ENCODE data around the gene NSUN3. TPM values are rescaled to one million over a fixed set of nuclear protein-coding genes. Genes with fewer than 3 reads are reported as not detected.

The NSUN3 gene
- total and polyA plus RNA-seq, 2 donors (not counting 3 experiments of a cell fraction or from before 2014, with no cell fraction given), result 3.4 to 10.7 TPM

DNA sequence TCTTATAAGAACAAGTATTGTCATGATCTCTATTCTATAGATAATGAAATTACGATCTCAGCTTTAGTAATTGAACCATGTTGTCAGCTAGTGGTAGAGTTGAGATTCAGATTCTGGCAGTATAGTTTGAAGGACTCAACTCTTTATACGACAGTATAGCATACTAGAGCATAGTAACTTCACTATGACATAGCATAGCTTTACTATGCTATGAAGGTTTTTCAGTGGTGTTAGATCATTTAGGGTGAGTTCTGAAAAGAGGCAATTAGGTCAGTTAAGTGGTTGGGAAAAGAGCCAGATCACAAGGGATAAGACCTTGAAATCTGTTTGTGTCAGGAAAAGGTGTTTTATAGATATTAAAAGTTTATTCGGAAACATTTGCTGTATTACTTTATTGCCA is 42.6 kb upstream of the NSUN3 start:
- no peak overlapping the region for H3K4me2 ChIP-seq (ENCODE audit: insufficient read depth, low read length)
- dilution Hi-C loops (cut with MboI; ENCODE audit: extremely low pct_ligation_motif_present, low sequenced_read_pairs), result no loop called here
- FAIRE-seq, result no peak
- H3K4me1 ChIP-seq (ENCODE audit: control insufficient read depth, extremely low read depth, insufficient read depth, low read length), result no peaks in the 10 kb centered on the region
- ChIA-PET POLR2A (no interaction called here), CTCF (interaction anchor here (1.5 kb wide), 1 partner anchor 15 kb away, joined by 5 read pairs; no protein-coding TSS in a partner anchor)
- H3K9me3 ChIP-seq (replicated peaks; ENCODE audit: control insufficient read depth, insufficient read depth, low read length), result no peaks in the 10 kb centered on the region
- H3K27ac ChIP-seq (ENCODE audit: insufficient read depth, low read depth, low read length), result no peak overlapping the region
- H3K9me1 ChIP-seq (replicated peaks; ENCODE audit: control insufficient read depth, extremely low read depth, insufficient read depth, low read length), result no peaks in the 10 kb centered on the region
- TF ChIP-seq GATA2 (IDR thresholded peaks at IDR 0.05; ENCODE audit: insufficient read depth, insufficient read length, low read depth, low read length) (no peak), CTCF (IDR thresholded peaks at IDR 0.05; ENCODE audit: extremely low read depth in 1 of 2, insufficient read depth in 1 of 2, low read depth in 1 of 2, low read length in 2 of 2) (no peak), POLR2A (IDR thresholded peaks at IDR 0.05; ENCODE audit: low read depth, low read length) (no peak), EZH2 (IDR thresholded peaks at IDR 0.05; ENCODE audit: borderline replicate concordance, low read depth, low read length, severe bottlenecking) (no peak), FOS (IDR thresholded peaks at IDR 0.05; ENCODE audit: borderline replicate concordance, insufficient read depth, low read length) (no peak)
- no peak overlapping the region for H2AFZ ChIP-seq (ENCODE audit: low read depth, low read length)
- no peaks in the 10 kb centered on the region for H4K20me1 ChIP-seq (replicated peaks; ENCODE audit: control insufficient read depth, extremely low read depth, insufficient read depth, low read length)
- H3K27me3 ChIP-seq (ENCODE audit: control insufficient read depth in 2 of 2, insufficient read depth in 2 of 2, low read length in 2 of 2), result no peaks in the 10 kb centered on the region
- H3K36me3 ChIP-seq (ENCODE audit: control insufficient read depth in 2 of 2, extremely low read depth in 1 of 2, insufficient read depth in 2 of 2, low read length in 2 of 2), result no peaks in the 10 kb centered on the region
- no peak for DNase-seq (ENCODE audit: low read depth, low spot score)
- H3K79me2 ChIP-seq (ENCODE audit: control insufficient read depth, insufficient read depth, low read length), result no peaks in the 10 kb centered on the region
- H3K9ac ChIP-seq (replicated peaks; ENCODE audit: extremely low read depth, insufficient read depth, low read length), result no peak overlapping the region
- intact Hi-C loops (cut with micrococcal nuclease), result no loop called here
- H3K4me3 ChIP-seq (replicated peaks in 1 of 3; ENCODE audit: insufficient read depth in 1 of 3, low read depth in 1 of 3, low read length in 3 of 3), result no peak overlapping the region
- no TSS peak for BruUV-seq (replicated peaks)

- Histone ChIP-seq H3K9me1 (replicated peaks; ENCODE audit: control insufficient read depth, extremely low read depth, insufficient read depth, low read length) (no peaks in the 10 kb centered on the region), H3K4me1 (ENCODE audit: control insufficient read depth, extremely low read depth, insufficient read depth, low read length) (no peaks in the 10 kb centered on the region), H4K20me1 (replicated peaks; ENCODE audit: control insufficient read depth, extremely low read depth, insufficient read depth, low read length) (no peaks in the 10 kb centered on the region), H2AFZ (ENCODE audit: low read depth, low read length) (no peak overlapping the region), H3K9ac (replicated peaks; ENCODE audit: extremely low read depth, insufficient read depth, low read length) (no peak overlapping the region), H3K4me2 (ENCODE audit: insufficient read depth, low read length) (no peak overlapping the region), H3K79me2 (ENCODE audit: control insufficient read depth, insufficient read depth, low read length) (no peaks in the 10 kb centered on the region), H3K9me3 (replicated peaks; ENCODE audit: control insufficient read depth, insufficient read depth, low read length) (no peaks in the 10 kb centered on the region), H3K36me3 (ENCODE audit: control insufficient read depth in 2 of 2, extremely low read depth in 1 of 2, insufficient read depth in 2 of 2, low read length in 2 of 2) (no peaks in the 10 kb centered on the region), H3K27ac (ENCODE audit: insufficient read depth, low read depth, low read length) (no peak overlapping the region), H3K27me3 (ENCODE audit: control insufficient read depth in 2 of 2, insufficient read depth in 2 of 2, low read length in 2 of 2) (no peaks in the 10 kb centered on the region), H3K4me3 (replicated peaks in 1 of 3; ENCODE audit: insufficient read depth in 1 of 3, low read depth in 1 of 3, low read length in 3 of 3) (no peak overlapping the region)
- POLR2A ChIA-PET, result no interaction called here
- dilution Hi-C loops (cut with MboI; ENCODE audit: extremely low pct_ligation_motif_present, low sequenced_read_pairs) (no loop called here), intact Hi-C loops (cut with micrococcal nuclease) (no loop called here)
- no TSS peak for BruUV-seq (replicated peaks)
- CTCF ChIA-PET, result interaction anchor here (0.8 to 2.2 kb wide), 3 partner anchors 10 to 22 kb away, joined by 3 to 8 read pairs (median 4); no protein-coding TSS in a partner anchor
- DNase-seq (ENCODE audit: low read depth, low spot score), result no peak
- no peak for TF ChIP-seq MYC (IDR thresholded peaks at IDR 0.05; ENCODE audit: low read depth, low read length)
- TF ChIP-seq JUN (IDR thresholded peaks at IDR 0.05; ENCODE audit: borderline replicate concordance, insufficient read depth, insufficient read length, low read depth), result no peak
- no peak for FAIRE-seq
Observed at GRCh38 chr3:94024385-94024784, 38.5 kb upstream of the NSUN3 start.

Data from endothelial cell of umbilical vein (primary cell).